SK-N-SH (cell line): ENCODE measurements around the gene TMEM170B.

ENCODE experiments used
- CTCF ChIP-seq: fragments of 200-600 bp; sonication (generic); IDR thresholded peaks from 2 replicates; pipeline ENCODE4 v1.6.1; 2017; ENCODE audit warnings: antibody characterized with exemption, mild to moderate bottlenecking, moderate library complexity
- IRF3 ChIP-seq: fragments of 150-350 bp; IDR thresholded peaks from 2 replicates; pipeline ENCODE4 v1.6.1; 2016; ENCODE audit warnings: mild to moderate bottlenecking, low read depth, low read length
- MAX ChIP-seq: IDR thresholded peaks from 2 replicates; pipeline ENCODE4 v1.4.0; 2012; ENCODE audit warnings: low read depth
- MXI1 ChIP-seq: IDR thresholded peaks from 2 replicates; pipeline ENCODE4 v1.6.1; 2012; ENCODE audit warnings: mild to moderate bottlenecking, low read depth, low read length, improper control_type of control experiment
- POLR2AphosphoS5 ChIP-seq: IDR thresholded peaks from 2 replicates; pipeline ENCODE4 v1.6.1; 2012; ENCODE audit warnings: low read depth, low read length
- SIN3A ChIP-seq: IDR thresholded peaks from 2 replicates; pipeline ENCODE4 v1.6.1; 2012; ENCODE audit warnings: low read depth, mild to moderate bottlenecking, low read length, moderate library complexity, borderline replicate concordance
- TAF1 ChIP-seq: IDR thresholded peaks from 2 replicates; pipeline ENCODE4 v1.6.1; 2012; ENCODE audit warnings: low read depth, mild to moderate bottlenecking, low read length, moderate library complexity, borderline replicate concordance

- TF ChIP-seq CTCF (no peak), MXI1 (no peak), SIN3A (no peak), IRF3 (no peak), TAF1 (no peak), MAX (no peak), POLR2AphosphoS5 (no peak)
Observed at GRCh38 chr6:11613336-11613735, 75.8 kb downstream of the TMEM170B start.
